SU-DHL-6 (cell line): ENCODE measurements around the gene SLC35B1.

Experiments used
- H2AFZ ChIP-seq: fragments of 200-600 bp; sonication (generic); 2 replicates; pipeline ENCODE4 v1.6.1; 2014; ENCODE audit warnings: low read depth, mild to moderate bottlenecking, moderate library complexity, mixed read lengths, antibody characterized with exemption, low read length; ENCODE audit not compliant: severe bottlenecking
- H3F3A ChIP-seq: fragments of 200-600 bp; shearing (Covaris generic); 2 replicates; pipeline ENCODE4 v1.6.0; 2016; ENCODE audit warnings: antibody characterized with exemption, mild to moderate bottlenecking; ENCODE audit not compliant: insufficient read depth
- H3K27ac ChIP-seq: fragments of 200-600 bp; sonication (generic); 2 replicates; pipeline ENCODE4 v1.5.1; 2016; ENCODE audit warnings: low read depth, mild to moderate bottlenecking, low read length, moderate library complexity, mixed read lengths
- H3K27me3 ChIP-seq: fragments of 200-600 bp; sonication (generic), shearing (Covaris generic); 2 replicates; pipeline ENCODE4 v1.6.0; 2014; ENCODE audit warnings: mild to moderate bottlenecking, low read length
- H3K36me3 ChIP-seq: fragments of 200-600 bp; sonication (generic); 2 replicates; pipeline ENCODE4 v1.6.1; 2014; ENCODE audit warnings: mild to moderate bottlenecking, low read length, mixed read lengths
- H3K4me2 ChIP-seq: fragments of 300-600, 200-600 bp; shearing (Covaris generic), sonication (generic); 2 replicates; pipeline ENCODE4 v1.6.0; 2014; ENCODE audit warnings: low read length, low read depth, mild to moderate bottlenecking; ENCODE audit not compliant: poor library complexity, severe bottlenecking
- H3K4me3 ChIP-seq: fragments of 200-600 bp; sonication (generic); 2 replicates; pipeline ENCODE4 v1.5.1; 2014; ENCODE audit warnings: antibody characterized with exemption, low read length, mild to moderate bottlenecking, mixed read lengths; ENCODE audit not compliant: insufficient read depth, poor library complexity, severe bottlenecking
- H3K79me2 ChIP-seq: fragments of 200-600 bp; sonication (generic); 2 replicates; pipeline ENCODE4 v1.6.1; 2014; ENCODE audit warnings: mild to moderate bottlenecking, low read length, moderate library complexity; ENCODE audit not compliant: insufficient read depth
- H3K9ac ChIP-seq: fragments of 200-600 bp; sonication (generic); 2 replicates; pipeline ENCODE4 v1.7.0; 2014; ENCODE audit warnings: mild to moderate bottlenecking, low read length
- H3K9me2 ChIP-seq: fragments of 200-600 bp; sonication (generic); replicated peaks from 2 replicates; pipeline ENCODE4 v1.6.1; 2014; ENCODE audit warnings: low read length; ENCODE audit not compliant: insufficient read depth
- H3K9me3 ChIP-seq: fragments of 200-600 bp; sonication (generic); 2 replicates; pipeline ENCODE4 v1.6.1; 2014; ENCODE audit warnings: low read length, mixed read lengths; ENCODE audit not compliant: insufficient read depth
- H4K20me1 ChIP-seq: fragments of 200-600 bp; sonication (generic); 2 replicates; pipeline ENCODE4 v1.6.1; 2014; ENCODE audit warnings: low read depth, mild to moderate bottlenecking, antibody characterized with exemption, low read length, moderate library complexity, mixed read lengths
- CTCF ChIP-seq: fragments of 200-600 bp; sonication (generic); IDR thresholded peaks from one replicate; pipeline ENCODE4 v1.5.1; 2017; ENCODE audit warnings: antibody characterized with exemption, mild to moderate bottlenecking, low read length, moderate library complexity; ENCODE audit not compliant: insufficient read depth, poor library complexity, severe bottlenecking
- EZH2phosphoT487 ChIP-seq: fragments of 200-600 bp; sonication (generic), shearing (Covaris generic); conservative IDR thresholded peaks from 2 replicates; pipeline ENCODE4 v1.6.1; 2018; ENCODE audit warnings: mild to moderate bottlenecking, antibody characterized with exemption, low read length, moderate library complexity, mixed read lengths

Gene SLC35B1

GRCh38 chr17:49681106-49681979, 26.4 kb downstream of the SLC35B1 start:
- no peak overlapping the region for H2AFZ ChIP-seq
- TF ChIP-seq EZH2phosphoT487 (no peak), CTCF (no peak)
- no peaks in the 10 kb centered on the region for H3K27me3 ChIP-seq
- no peak overlapping the region for H3K4me3 ChIP-seq
- no peak overlapping the region for H3K4me2 ChIP-seq
- no peaks in the 10 kb centered on the region for H3K9me2 ChIP-seq
- H3F3A ChIP-seq, result peaks cover 12% of the 10 kb centered on the region
- no peak overlapping the region for H3K27ac ChIP-seq
- H4K20me1 ChIP-seq, result no peaks in the 10 kb centered on the region
- H3K79me2 ChIP-seq, result peaks cover 9% of the 10 kb centered on the region
- H3K36me3 ChIP-seq, result no peaks in the 10 kb centered on the region
- no peak overlapping the region for H3K9ac ChIP-seq
- no peaks in the 10 kb centered on the region; the same call in 1 of the 2 replicates for H3K9me3 ChIP-seq

GRCh38 chr17:49680314-49680713, 27.4 kb downstream of the SLC35B1 start:
- Histone ChIP-seq H4K20me1 (peaks cover 7% of the 10 kb centered on the region), H3K36me3 (peaks cover 3% of the 10 kb centered on the region; the same call in 1 of the 2 replicates), H3K27ac (no peak overlapping the region), H3K9me2 (no peaks in the 10 kb centered on the region), H3K79me2 (peaks cover 18% of the 10 kb centered on the region), H3K9me3 (no peaks in the 10 kb centered on the region; the same call in 1 of the 2 replicates), H3K27me3 (no peaks in the 10 kb centered on the region), H3F3A (peaks cover 15% of the 10 kb centered on the region), H3K9ac (no peak overlapping the region), H2AFZ (no peak overlapping the region), H3K4me3 (no peak overlapping the region), H3K4me2 (no peak overlapping the region)
- TF ChIP-seq CTCF (no peak), EZH2phosphoT487 (no peak)

- Histone ChIP-seq H3K4me3 (peak within 1 kb of the TSS; percentile 63), H3K36me3 (peaks cover 8% of the 10 kb centered on the region; the same call in 1 of the 2 replicates), H3K9ac (peak within 1 kb of the TSS; percentile 78), H2AFZ (peak within 1 kb of the TSS; percentile 78), H3K27me3 (no peaks in the 10 kb centered on the region), H3K9me2 (no peaks in the 10 kb centered on the region), H3K79me2 (peaks cover 38% of the 10 kb centered on the region), H3K4me2 (peak within 1 kb of the TSS; percentile 96), H3F3A (peaks cover 12% of the 10 kb centered on the region), H4K20me1 (peaks cover 15% of the 10 kb centered on the region), H3K27ac (peak within 1 kb of the TSS; percentile 69), H3K9me3 (no peaks in the 10 kb centered on the region; the same call in 1 of the 2 replicates)
- TF ChIP-seq CTCF, result no peak
- no peak for TF ChIP-seq EZH2phosphoT487
Measured at GRCh38 chr17:49677933-49678847, 29.6 kb downstream of the SLC35B1 start, which contains the start of gene SPOP. SPOP (minus strand) TSS chr17:49678097; CDS start chr17:49622810, 55,287 bp downstream.
